Stomach (tissue), 9 donors: ENCODE results near the gene SFMBT2. TPM values are rescaled to one million over a fixed set of nuclear protein-coding genes. Genes with fewer than 3 reads are reported as not detected.

ENCODE experiments used
- DNase-seq, 2 donors: peaks; one replicate each; pipeline versions ENCODE4 v3.0.0 to v3.0.0-alpha.2; 2013 to 2019
- H3K27ac ChIP-seq, 5 donors: fragments of 200-600 bp in 4 of 5; sonication (generic) in 4 of 5; one replicate each; pipeline ENCODE4 v1.5.1; 2013 to 2019; ENCODE audit warnings: mild to moderate bottlenecking in 1 of 5, moderate library complexity in 1 of 5
- H3K27me3 ChIP-seq, 3 donors: fragments of 200-600 bp; sonication (generic); one replicate each; pipeline ENCODE4 v1.5.1; 2017 to 2019; ENCODE audit warnings: mixed run types in 1 of 3
- H3K36me3 ChIP-seq, 4 donors: fragments of 200-600 bp; sonication (generic); 1 replicate in 3 of 4; 2 replicates in 1 of 4; pipeline ENCODE4 v1.5.1; 2016 to 2019
- H3K4me1 ChIP-seq, 4 donors: fragments of 200-600 bp; sonication (generic); one replicate each; pipeline ENCODE4 v1.5.1; 2016 to 2019
- H3K4me3 ChIP-seq, 4 donors: fragments of 200-600 bp; sonication (generic) in 3 of 4; one replicate each; pipeline ENCODE4 v1.5.1; 2016 to 2019; ENCODE audit warnings: mild to moderate bottlenecking in 1 of 4
- H3K9me3 ChIP-seq, 4 donors: fragments of 200-600 bp; sonication (generic); one replicate each; pipeline ENCODE4 v1.5.1; 2016 to 2019
- CTCF ChIP-seq, 7 experiments: fragments of 450-650 bp in 4 of 7; fragments of 200-600 bp in 3 of 7; sonication (generic) in 3 of 7; IDR thresholded peaks; one replicate each; pipeline ENCODE4 v1.5.1; 2016 to 2019; ENCODE audit warnings: antibody characterized with exemption in 7 of 7, control low read depth in 2 of 7, mild to moderate bottlenecking in 1 of 7
- EP300 ChIP-seq: sonication (generic); formaldehyde crosslinking; IDR thresholded peaks from one replicate; pipeline ENCODE4 v1.6.1; 2017; ENCODE audit warnings: antibody characterized with exemption
- POLR2A ChIP-seq, 4 donors: fragments of 450-650 bp; IDR thresholded peaks; one replicate each; pipeline ENCODE4 v1.6.1; 2016; ENCODE audit warnings: antibody characterized with exemption in 4 of 4, control low read depth in 2 of 4, mild to moderate bottlenecking in 1 of 4, moderate library complexity in 1 of 4
- POLR2AphosphoS5 ChIP-seq, 3 donors: sonication (generic); formaldehyde crosslinking; IDR thresholded peaks; one replicate each; pipeline ENCODE4 v1.6.1; 2016; ENCODE audit warnings: antibody characterized with exemption in 3 of 3
- WGBS, 5 donors: extraction: QIAGEN DNeasy Blood & Tissue Kit in 3 of 5; methylation state at CpG; one replicate each; pipeline versions ENCODE4 v1.1.5 to v1.1.7; 2013 to 2018; 5-methylcytosine and 5-hydroxymethylcytosine counted together
- intact Hi-C: fragments of 100-400 bp; cut with DNase I; formaldehyde crosslinking; loops from one replicate; pipeline ENCODE4 v1.15.1; 2023; ENCODE audit warnings: low total_unique reads
- polyA plus RNA-seq, 3 donors: library from polyadenylated mRNA; stranded (reverse); fragments of 200-250 nt; gene quantifications; one replicate each; pipeline ENCODE4 v1.2.3, GENCODE V29; 2013
- total RNA-seq, 5 donors: library from RNA; depleted of rRNA; stranded (reverse); fragments of >200 nt; gene quantifications; one replicate each; pipeline versions ENCODE4 v1.1.0 to v1.2.3, GENCODE V29; 2014 to 2016
- donor health status: healthy with polysubstance abuse.
- donor health status: Bipolar disorder and iron deficiency.
- donor health status: healthy.

Gene SFMBT2
- total and polyA plus RNA-seq, 8 donors: 0.90 to 17.3 (median 5.0) TPM

GRCh38 chr10:7235376-7235775 is 175.5 kb downstream of the SFMBT2 start:
- Histone ChIP-seq H3K27me3 (no peaks in the 10 kb centered on the region), H3K36me3 (peaks cover 0 to 12% (median 5%) of the 10 kb centered on the region in 4 donors), H3K4me1 (peaks cover 0 to 14% (median 5%) of the 10 kb centered on the region in 4 donors), H3K27ac (no peak overlapping the region), H3K9me3 (no peaks in the 10 kb centered on the region), H3K4me3 (no peak overlapping the region)
- intact Hi-C loops: no loop called here
- TF ChIP-seq POLR2A (IDR thresholded peaks at IDR 0.05) (no peak), POLR2AphosphoS5 (IDR thresholded peaks at IDR 0.05) (no peak), EP300 (no peak), CTCF (IDR thresholded peaks at IDR 0.05) (no peak)
- 84 to 95% (median 91%) methylated on average over 3 of the region's 3 CpGs for WGBS, 5 donors
- no peak for DNase-seq

DNA sequence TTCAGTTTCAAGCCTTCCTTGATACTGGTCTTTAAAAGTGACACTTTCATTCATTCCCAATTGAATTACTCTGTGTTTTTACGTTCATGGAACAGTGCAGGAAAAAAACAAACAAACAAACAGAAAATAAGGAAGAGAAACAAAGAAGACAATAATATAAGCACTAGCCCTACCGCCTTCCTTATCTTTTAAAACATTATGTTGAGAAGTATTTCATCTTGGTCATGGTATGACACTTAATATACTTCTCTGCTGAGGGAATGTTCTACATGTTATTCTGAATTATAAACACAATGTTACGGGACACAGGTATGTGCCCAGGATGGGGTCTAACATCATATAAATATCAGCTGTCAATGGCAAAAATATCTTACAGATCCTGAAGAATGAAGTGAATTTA is 176.7 kb downstream of the SFMBT2 start:
- TF ChIP-seq POLR2AphosphoS5 (IDR thresholded peaks at IDR 0.05) (no peak), CTCF (IDR thresholded peaks at IDR 0.05) (no peak), EP300 (no peak), POLR2A (IDR thresholded peaks at IDR 0.05) (no peak)
- 53 to 75% (median 68%) methylated on average over 3 of the region's 3 CpGs for WGBS, 5 donors
- intact Hi-C loops: no loop called here
- H3K9me3 ChIP-seq: no peaks in the 10 kb centered on the region
- H3K4me1 ChIP-seq: peaks cover 0 to 14% (median 5%) of the 10 kb centered on the region in 4 donors
- no peak overlapping the region for H3K4me3 ChIP-seq
- no peaks in the 10 kb centered on the region for H3K27me3 ChIP-seq
- H3K27ac ChIP-seq: peak overlapping the region in 1 of 5 donors; percentile 2
- H3K36me3 ChIP-seq: peaks cover 0 to 12% (median 5%) of the 10 kb centered on the region in 4 donors
- DNase-seq: no peak

DNA sequence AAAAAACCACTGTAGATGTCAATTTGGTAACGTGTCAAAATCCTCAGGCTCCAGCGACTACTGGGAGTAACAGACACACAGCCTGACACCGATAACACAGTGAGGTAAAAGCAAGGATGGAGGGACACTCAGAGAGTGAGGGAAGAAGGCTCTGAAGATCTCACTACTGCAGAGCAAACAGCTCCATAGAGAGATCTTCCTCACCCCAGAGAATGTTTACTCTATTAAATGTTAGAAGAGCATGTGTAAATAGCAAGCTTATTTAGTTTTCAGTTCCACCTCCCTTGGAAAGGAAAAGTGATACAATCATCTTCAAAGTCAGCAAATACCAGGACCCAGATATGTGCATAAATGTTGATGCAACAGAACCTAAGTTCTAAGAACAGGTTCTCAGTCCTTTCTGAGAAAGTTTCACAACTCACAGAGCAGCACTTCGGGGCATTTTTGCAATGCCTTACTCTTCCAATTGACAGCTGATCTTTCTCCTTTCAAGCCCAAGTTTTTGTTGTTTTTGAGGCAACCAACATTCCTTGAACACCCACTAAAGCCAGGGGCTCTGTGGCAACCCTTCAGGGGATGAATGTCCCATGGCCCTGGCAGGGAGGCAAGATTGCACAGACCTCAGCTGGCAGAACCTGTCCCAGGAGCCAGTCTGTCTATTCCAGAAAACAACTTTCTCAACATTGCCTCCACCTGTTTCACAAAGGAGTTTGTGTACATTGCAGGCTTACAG is 177.4 kb downstream of the SFMBT2 start:
- H3K4me3 ChIP-seq: no peak overlapping the region
- WGBS, 5 donors: 33 to 53% (median 43%) methylated on average over 4 of the region's 4 CpGs
- no peak for DNase-seq
- TF ChIP-seq POLR2A (IDR thresholded peaks at IDR 0.05) (no peak), CTCF (IDR thresholded peaks at IDR 0.05) (no peak), POLR2AphosphoS5 (IDR thresholded peaks at IDR 0.05) (no peak), EP300 (no peak)
- no peaks in the 10 kb centered on the region for H3K27me3 ChIP-seq
- H3K27ac ChIP-seq: peak overlapping the region in 2 of 5 donors; percentile 2 to 38
- H3K9me3 ChIP-seq: no peaks in the 10 kb centered on the region
- peaks cover 0 to 12% (median 5%) of the 10 kb centered on the region in 4 donors for H3K36me3 ChIP-seq
- peaks cover 0 to 14% (median 5%) of the 10 kb centered on the region in 4 donors for H3K4me1 ChIP-seq
- intact Hi-C loops: no loop called here

GRCh38 chr10:7231509-7232414 is 179.1 kb downstream of the SFMBT2 start:
- intact Hi-C loops: no loop called here
- Histone ChIP-seq H3K4me3 (no peak overlapping the region), H3K4me1 (peaks cover 0 to 14% (median 5%) of the 10 kb centered on the region in 4 donors), H3K36me3 (peaks cover 6 to 21% (median 17%) of the 10 kb centered on the region in 4 donors), H3K27ac (no peak overlapping the region), H3K9me3 (no peaks in the 10 kb centered on the region), H3K27me3 (no peaks in the 10 kb centered on the region)
- no peak for TF ChIP-seq CTCF (IDR thresholded peaks at IDR 0.05)
- TF ChIP-seq EP300: no peak
- TF ChIP-seq POLR2AphosphoS5 (IDR thresholded peaks at IDR 0.05): no peak
- no peak for TF ChIP-seq POLR2A (IDR thresholded peaks at IDR 0.05)
- no peak for DNase-seq
- 65 to 73% (median 66%) methylated on average over 9 of the region's 9 CpGs for WGBS, 5 donors
